HEK293 (cell line): ENCODE results near the gene CASK.

Experiments
- CTCF ChIA-PET: fragments of 350-600 bp; formaldehyde crosslinking; extraction: SDS; loops from one replicate; lab custom pipeline; 2021; ENCODE audit warnings: antibody characterized with exemption; lab: Yijun Ruan, JAX
- POLR2A ChIA-PET: fragments of 300-600 bp; formaldehyde crosslinking; extraction: SDS; loops from one replicate; lab custom pipeline; 2020; ENCODE audit warnings: antibody characterized with exemption, inconsistent platforms; lab: Yijun Ruan, JAX
- H3K27ac ChIP-seq: fragments of 200-500 bp; sonication (Bioruptor generic); 2 replicates; pipeline ENCODE4 v1.5.1; 2014; ENCODE audit warnings: low read depth, low read length, control low read depth, inconsistent platforms; ENCODE audit errors: extremely low read depth
- H3K36me3 ChIP-seq, 2 experiments: fragments of 200-500 bp in 1 of 2; sonication (Bioruptor generic) in 1 of 2; 1 replicate in 1 of 2; 2 replicates in 1 of 2; pipeline ENCODE4 v1.5.1; 2014 to 2017; ENCODE audit warnings: inconsistent platforms in 2 of 2, low read length in 2 of 2; ENCODE audit not compliant: control insufficient read depth in 2 of 2, insufficient read depth in 1 of 2
- H3K4me1 ChIP-seq: fragments of 200-500 bp; sonication (Bioruptor generic); 2 replicates; pipeline ENCODE4 v1.5.1; 2014; ENCODE audit warnings: mild to moderate bottlenecking, low read length, inconsistent platforms; ENCODE audit not compliant: control insufficient read depth, insufficient read depth
- H3K4me3 ChIP-seq: 2 replicates; pipeline ENCODE4 v1.5.1; 2011; ENCODE audit warnings: low read depth, mild to moderate bottlenecking, control low read depth, low read length, moderate library complexity
- H3K9me3 ChIP-seq: fragments of 200-500 bp; sonication (Bioruptor generic); 2 replicates; pipeline ENCODE4 v1.5.1; 2014; ENCODE audit warnings: low read depth, low read length, inconsistent platforms; ENCODE audit not compliant: control insufficient read depth, insufficient read depth
- EGR2 ChIP-seq: fragments of 450-650 bp; formaldehyde crosslinking; IDR thresholded peaks from 2 replicates; pipeline ENCODE4 v1.5.1; 2016; ENCODE audit warnings: low read depth, missing biosample characterization, missing genetic modification characterization
- SCRT1 ChIP-seq: fragments of 450-650 bp; formaldehyde crosslinking; IDR thresholded peaks from 2 replicates; pipeline ENCODE4 v1.5.1; 2016; ENCODE audit warnings: missing biosample characterization, missing genetic modification characterization, borderline replicate concordance
- ZFP69B ChIP-seq: fragments of 450-650 bp; formaldehyde crosslinking; IDR thresholded peaks from 2 replicates; pipeline ENCODE4 v1.5.1; 2016; ENCODE audit warnings: missing biosample characterization, missing genetic modification characterization
- ZIC2 ChIP-seq: fragments of 450-650 bp; formaldehyde crosslinking; IDR thresholded peaks from 2 replicates; pipeline ENCODE4 v1.5.1; 2016; ENCODE audit warnings: missing biosample characterization, missing genetic modification characterization
- ZNF146 ChIP-seq: fragments of 450-650 bp; formaldehyde crosslinking; IDR thresholded peaks from 2 replicates; pipeline ENCODE4 v1.5.1; 2016; ENCODE audit warnings: missing biosample characterization, missing genetic modification characterization
- ZNF239 ChIP-seq: fragments of 450-650 bp; formaldehyde crosslinking; IDR thresholded peaks from 2 replicates; pipeline ENCODE4 v1.5.1; 2016; ENCODE audit warnings: missing biosample characterization, missing genetic modification characterization
- ZNF24 ChIP-seq: fragments of 450-650 bp; formaldehyde crosslinking; IDR thresholded peaks from 2 replicates; pipeline ENCODE4 v1.5.1; 2016; ENCODE audit warnings: missing biosample characterization, missing genetic modification characterization
- ZNF335 ChIP-seq: fragments of 450-650 bp; formaldehyde crosslinking; conservative IDR thresholded peaks from 2 replicates; pipeline ENCODE4 v1.5.1; 2016; ENCODE audit warnings: missing biosample characterization, missing genetic modification characterization
- ZNF510 ChIP-seq: fragments of 450-650 bp; formaldehyde crosslinking; IDR thresholded peaks from 2 replicates; pipeline ENCODE4 v1.5.1; 2018; ENCODE audit warnings: mild to moderate bottlenecking, missing genetic modification characterization, missing biosample characterization; ENCODE audit not compliant: insufficient replicate concordance
- TF ChIP-seq, protein P1 (sequence below): fragments of 450-650 bp; formaldehyde crosslinking; IDR thresholded peaks from 2 replicates; pipeline ENCODE4 v1.5.1; 2016; ENCODE audit warnings: missing biosample characterization, missing genetic modification characterization
- TF ChIP-seq, protein P2 (sequence below): fragments of 450-650 bp; formaldehyde crosslinking; IDR thresholded peaks from 2 replicates; pipeline ENCODE4 v1.5.1; 2016; ENCODE audit warnings: missing biosample characterization, missing genetic modification characterization, borderline replicate concordance
- TF ChIP-seq, protein P3 (sequence below): fragments of 450-650 bp; formaldehyde crosslinking; IDR thresholded peaks from 2 replicates; pipeline ENCODE4 v1.5.1; 2017; ENCODE audit warnings: missing biosample characterization, missing genetic modification characterization
- TF ChIP-seq, protein P4 (sequence below): fragments of 450-650 bp; formaldehyde crosslinking; IDR thresholded peaks from 2 replicates; pipeline ENCODE4 v1.5.1; 2016; ENCODE audit warnings: missing biosample characterization, missing genetic modification characterization, low read depth
- TF ChIP-seq, protein P5 (sequence below): fragments of 450-650 bp; formaldehyde crosslinking; IDR thresholded peaks from 2 replicates; pipeline ENCODE4 v1.5.1; 2016; ENCODE audit warnings: missing biosample characterization, missing genetic modification characterization, low read depth

CASK gene

DNA sequence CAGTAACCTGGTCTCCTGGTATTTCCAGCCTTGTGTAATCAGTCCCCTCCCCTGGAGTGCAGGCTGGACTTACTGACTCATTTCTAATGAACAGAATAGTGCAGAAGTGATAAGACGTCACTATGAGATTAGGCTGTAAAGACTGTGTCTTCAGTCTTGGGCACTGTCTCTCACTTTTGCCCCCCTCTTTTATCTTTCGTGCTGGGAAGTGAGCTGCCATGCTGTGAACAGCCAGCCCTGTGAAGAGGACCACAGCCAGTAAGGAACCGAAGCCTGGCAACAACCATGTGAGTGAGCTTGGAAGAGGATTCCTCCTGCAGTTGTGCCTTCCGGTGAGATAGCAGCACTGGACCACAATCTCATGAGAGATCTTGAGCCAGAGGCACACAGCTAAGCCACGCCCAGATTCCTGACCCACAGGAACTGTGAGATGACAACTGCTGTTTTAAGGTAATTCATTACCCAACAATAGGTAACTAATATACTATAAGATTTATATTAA, 302.1 kb downstream of the CASK start (continued):
- TF ChIP-seq SCRT1 (tag by site-specific recombination) (no peak), ZNF510 (peak; percentile 97), ZFP69B (no peak), ZIC2 (tag by site-specific recombination) (peak; percentile 64), ZNF239 (tag by site-specific recombination) (no peak), EGR2 (tag by site-specific recombination) (no peak)
- TF ChIP-seq, protein P1, sequence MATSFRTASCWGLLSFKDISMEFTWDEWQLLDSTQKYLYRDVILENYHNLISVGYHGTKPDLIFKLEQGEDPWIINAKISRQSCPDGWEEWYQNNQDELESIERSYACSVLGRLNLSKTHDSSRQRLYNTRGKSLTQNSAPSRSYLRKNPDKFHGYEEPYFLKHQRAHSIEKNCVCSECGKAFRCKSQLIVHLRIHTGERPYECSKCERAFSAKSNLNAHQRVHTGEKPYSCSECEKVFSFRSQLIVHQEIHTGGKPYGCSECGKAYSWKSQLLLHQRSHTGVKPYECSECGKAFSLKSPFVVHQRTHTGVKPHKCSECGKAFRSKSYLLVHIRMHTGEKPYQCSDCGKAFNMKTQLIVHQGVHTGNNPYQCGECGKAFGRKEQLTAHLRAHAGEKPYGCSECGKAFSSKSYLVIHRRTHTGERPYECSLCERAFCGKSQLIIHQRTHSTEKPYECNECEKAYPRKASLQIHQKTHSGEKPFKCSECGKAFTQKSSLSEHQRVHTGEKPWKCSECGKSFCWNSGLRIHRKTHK (tag by site-specific recombination) = no peak
- TF ChIP-seq, protein P2, sequence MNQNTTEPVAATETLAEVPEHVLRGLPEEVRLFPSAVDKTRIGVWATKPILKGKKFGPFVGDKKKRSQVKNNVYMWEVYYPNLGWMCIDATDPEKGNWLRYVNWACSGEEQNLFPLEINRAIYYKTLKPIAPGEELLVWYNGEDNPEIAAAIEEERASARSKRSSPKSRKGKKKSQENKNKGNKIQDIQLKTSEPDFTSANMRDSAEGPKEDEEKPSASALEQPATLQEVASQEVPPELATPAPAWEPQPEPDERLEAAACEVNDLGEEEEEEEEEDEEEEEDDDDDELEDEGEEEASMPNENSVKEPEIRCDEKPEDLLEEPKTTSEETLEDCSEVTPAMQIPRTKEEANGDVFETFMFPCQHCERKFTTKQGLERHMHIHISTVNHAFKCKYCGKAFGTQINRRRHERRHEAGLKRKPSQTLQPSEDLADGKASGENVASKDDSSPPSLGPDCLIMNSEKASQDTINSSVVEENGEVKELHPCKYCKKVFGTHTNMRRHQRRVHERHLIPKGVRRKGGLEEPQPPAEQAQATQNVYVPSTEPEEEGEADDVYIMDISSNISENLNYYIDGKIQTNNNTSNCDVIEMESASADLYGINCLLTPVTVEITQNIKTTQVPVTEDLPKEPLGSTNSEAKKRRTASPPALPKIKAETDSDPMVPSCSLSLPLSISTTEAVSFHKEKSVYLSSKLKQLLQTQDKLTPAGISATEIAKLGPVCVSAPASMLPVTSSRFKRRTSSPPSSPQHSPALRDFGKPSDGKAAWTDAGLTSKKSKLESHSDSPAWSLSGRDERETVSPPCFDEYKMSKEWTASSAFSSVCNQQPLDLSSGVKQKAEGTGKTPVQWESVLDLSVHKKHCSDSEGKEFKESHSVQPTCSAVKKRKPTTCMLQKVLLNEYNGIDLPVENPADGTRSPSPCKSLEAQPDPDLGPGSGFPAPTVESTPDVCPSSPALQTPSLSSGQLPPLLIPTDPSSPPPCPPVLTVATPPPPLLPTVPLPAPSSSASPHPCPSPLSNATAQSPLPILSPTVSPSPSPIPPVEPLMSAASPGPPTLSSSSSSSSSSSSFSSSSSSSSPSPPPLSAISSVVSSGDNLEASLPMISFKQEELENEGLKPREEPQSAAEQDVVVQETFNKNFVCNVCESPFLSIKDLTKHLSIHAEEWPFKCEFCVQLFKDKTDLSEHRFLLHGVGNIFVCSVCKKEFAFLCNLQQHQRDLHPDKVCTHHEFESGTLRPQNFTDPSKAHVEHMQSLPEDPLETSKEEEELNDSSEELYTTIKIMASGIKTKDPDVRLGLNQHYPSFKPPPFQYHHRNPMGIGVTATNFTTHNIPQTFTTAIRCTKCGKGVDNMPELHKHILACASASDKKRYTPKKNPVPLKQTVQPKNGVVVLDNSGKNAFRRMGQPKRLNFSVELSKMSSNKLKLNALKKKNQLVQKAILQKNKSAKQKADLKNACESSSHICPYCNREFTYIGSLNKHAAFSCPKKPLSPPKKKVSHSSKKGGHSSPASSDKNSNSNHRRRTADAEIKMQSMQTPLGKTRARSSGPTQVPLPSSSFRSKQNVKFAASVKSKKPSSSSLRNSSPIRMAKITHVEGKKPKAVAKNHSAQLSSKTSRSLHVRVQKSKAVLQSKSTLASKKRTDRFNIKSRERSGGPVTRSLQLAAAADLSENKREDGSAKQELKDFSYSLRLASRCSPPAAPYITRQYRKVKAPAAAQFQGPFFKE (tag by site-specific recombination) = no peak
- TF ChIP-seq, all 188 proteins: peak for 6

DNA sequence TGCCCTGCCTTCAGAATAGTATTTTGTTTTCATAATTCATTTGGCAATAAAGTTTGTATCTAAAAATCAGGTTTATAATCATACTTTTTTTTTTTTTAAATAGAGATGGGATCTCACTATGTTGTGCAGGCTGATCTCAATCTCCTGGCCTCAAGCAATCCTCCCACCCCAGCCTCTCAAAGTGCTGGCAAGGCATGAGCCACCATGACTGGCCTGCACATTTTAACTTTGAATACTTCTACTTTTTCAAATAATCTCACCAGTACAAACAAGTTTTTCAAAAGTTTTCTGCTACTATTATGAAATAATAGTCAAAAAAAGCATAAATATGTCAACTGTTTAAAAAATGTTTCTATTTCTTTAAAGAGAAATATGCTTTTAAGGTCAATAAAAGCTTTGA, 304.1 kb downstream of the CASK start:
- TF ChIP-seq, protein P3, sequence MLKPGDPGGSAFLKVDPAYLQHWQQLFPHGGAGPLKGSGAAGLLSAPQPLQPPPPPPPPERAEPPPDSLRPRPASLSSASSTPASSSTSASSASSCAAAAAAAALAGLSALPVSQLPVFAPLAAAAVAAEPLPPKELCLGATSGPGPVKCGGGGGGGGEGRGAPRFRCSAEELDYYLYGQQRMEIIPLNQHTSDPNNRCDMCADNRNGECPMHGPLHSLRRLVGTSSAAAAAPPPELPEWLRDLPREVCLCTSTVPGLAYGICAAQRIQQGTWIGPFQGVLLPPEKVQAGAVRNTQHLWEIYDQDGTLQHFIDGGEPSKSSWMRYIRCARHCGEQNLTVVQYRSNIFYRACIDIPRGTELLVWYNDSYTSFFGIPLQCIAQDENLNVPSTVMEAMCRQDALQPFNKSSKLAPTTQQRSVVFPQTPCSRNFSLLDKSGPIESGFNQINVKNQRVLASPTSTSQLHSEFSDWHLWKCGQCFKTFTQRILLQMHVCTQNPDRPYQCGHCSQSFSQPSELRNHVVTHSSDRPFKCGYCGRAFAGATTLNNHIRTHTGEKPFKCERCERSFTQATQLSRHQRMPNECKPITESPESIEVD (tag by site-specific recombination) = 0 out of 2 replicates have a peak, but pooled peaks have one; percentile 9
- TF ChIP-seq, protein P4, sequence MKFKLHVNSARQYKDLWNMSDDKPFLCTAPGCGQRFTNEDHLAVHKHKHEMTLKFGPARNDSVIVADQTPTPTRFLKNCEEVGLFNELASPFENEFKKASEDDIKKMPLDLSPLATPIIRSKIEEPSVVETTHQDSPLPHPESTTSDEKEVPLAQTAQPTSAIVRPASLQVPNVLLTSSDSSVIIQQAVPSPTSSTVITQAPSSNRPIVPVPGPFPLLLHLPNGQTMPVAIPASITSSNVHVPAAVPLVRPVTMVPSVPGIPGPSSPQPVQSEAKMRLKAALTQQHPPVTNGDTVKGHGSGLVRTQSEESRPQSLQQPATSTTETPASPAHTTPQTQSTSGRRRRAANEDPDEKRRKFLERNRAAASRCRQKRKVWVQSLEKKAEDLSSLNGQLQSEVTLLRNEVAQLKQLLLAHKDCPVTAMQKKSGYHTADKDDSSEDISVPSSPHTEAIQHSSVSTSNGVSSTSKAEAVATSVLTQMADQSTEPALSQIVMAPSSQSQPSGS (tag by site-specific recombination) = no peak
- TF ChIP-seq, all 188 proteins: peak for 1
- POLR2A ChIA-PET = no interaction called here

DNA sequence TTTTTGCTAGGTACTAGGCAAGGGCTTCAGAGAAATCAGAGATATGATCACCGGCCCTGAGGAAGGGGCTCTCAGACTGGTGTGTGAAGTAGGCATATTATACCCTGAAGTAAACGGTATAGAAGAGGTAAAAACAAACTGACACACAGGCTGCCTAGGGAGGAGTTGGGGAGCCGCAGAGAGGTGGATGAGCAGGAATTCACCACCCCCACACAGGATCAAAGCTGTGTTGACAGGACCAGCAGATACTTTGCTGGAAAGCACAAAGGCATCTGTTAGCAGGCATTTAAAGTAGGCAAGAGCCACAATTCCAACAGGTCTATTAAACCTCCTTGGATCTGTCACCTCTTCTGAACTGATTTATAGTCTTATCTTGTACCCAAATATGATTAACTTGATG, 306.4 kb downstream of the CASK start:
- peaks cover 11% of the 10 kb centered on the region; the same call in 1 of the 2 replicates for H3K4me1 ChIP-seq
- ChIA-PET POLR2A (no interaction called here), CTCF (no interaction called here)
- H3K4me3 ChIP-seq = no peak overlapping the region
- TF ChIP-seq ZNF335 (tag by site-specific recombination) (no peak), ZNF146 (tag by site-specific recombination) (no peak), ZNF24 (tag by site-specific recombination) (no peak), ZIC2 (tag by site-specific recombination) (no peak)
- TF ChIP-seq, protein P5, sequence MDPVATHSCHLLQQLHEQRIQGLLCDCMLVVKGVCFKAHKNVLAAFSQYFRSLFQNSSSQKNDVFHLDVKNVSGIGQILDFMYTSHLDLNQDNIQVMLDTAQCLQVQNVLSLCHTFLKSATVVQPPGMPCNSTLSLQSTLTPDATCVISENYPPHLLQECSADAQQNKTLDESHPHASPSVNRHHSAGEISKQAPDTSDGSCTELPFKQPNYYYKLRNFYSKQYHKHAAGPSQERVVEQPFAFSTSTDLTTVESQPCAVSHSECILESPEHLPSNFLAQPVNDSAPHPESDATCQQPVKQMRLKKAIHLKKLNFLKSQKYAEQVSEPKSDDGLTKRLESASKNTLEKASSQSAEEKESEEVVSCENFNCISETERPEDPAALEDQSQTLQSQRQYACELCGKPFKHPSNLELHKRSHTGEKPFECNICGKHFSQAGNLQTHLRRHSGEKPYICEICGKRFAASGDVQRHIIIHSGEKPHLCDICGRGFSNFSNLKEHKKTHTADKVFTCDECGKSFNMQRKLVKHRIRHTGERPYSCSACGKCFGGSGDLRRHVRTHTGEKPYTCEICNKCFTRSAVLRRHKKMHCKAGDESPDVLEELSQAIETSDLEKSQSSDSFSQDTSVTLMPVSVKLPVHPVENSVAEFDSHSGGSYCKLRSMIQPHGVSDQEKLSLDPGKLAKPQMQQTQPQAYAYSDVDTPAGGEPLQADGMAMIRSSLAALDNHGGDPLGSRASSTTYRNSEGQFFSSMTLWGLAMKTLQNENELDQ (tag by site-specific recombination) = no peak
- no peak overlapping the region for H3K27ac ChIP-seq
- H3K36me3 ChIP-seq = no peaks in the 10 kb centered on the region
- H3K9me3 ChIP-seq = no peaks in the 10 kb centered on the region

More for the DNA sequence above, 304.1 kb downstream of the CASK start:
- Histone ChIP-seq H3K4me3 (no peak overlapping the region), H3K4me1 (peaks cover 11% of the 10 kb centered on the region; the same call in 1 of the 2 replicates), H3K27ac (0 out of 2 replicates have a peak overlapping the region, but pooled peaks have one; percentile 20), H3K36me3 (peaks cover 0 to 3% of the 10 kb centered on the region in 2 experiments; a peak in 1 of 3 replicates), H3K9me3 (no peaks in the 10 kb centered on the region)
- CTCF ChIA-PET = no interaction called here
